A549 (cell line): ENCODE data around the gene XRRA1.

Experiments
- BCL3 ChIP-seq: fragments of >200 bp; sonication (Bioruptor Twin); formaldehyde crosslinking; IDR thresholded peaks from 3 replicates; pipeline ENCODE4 v1.6.1; 2016
- CBX8 ChIP-seq: fragments of 200-600 bp; sonication (generic); IDR thresholded peaks from 2 replicates; pipeline ENCODE4 v1.6.1; 2016
- CEBPB ChIP-seq, 2 experiments: fragments of >200 bp in 1 of 2; sonication (Bioruptor Twin) in 1 of 2; formaldehyde crosslinking in 1 of 2; IDR thresholded peaks; 2 replicates each; pipeline ENCODE4 v1.6.1; 2012 to 2016
- CHD2 ChIP-seq: fragments of 150-350 bp; IDR thresholded peaks from 2 replicates; pipeline ENCODE4 v1.6.1; 2014; ENCODE audit warnings: low read length; ENCODE audit not compliant: partially characterized antibody
- CTCF ChIP-seq: fragments of >200 bp; sonication (Bioruptor Twin); formaldehyde crosslinking; IDR thresholded peaks from 3 replicates; pipeline ENCODE4 v1.5.1; 2016
- MAX ChIP-seq: IDR thresholded peaks from 2 replicates; pipeline ENCODE4 v1.6.1; 2012
- POLR2A ChIP-seq: IDR thresholded peaks from 2 replicates; pipeline ENCODE4 v1.6.1; 2012; ENCODE audit warnings: mild to moderate bottlenecking, low read length
- REST ChIP-seq: fragments of 200-600 bp; sonication (generic); IDR thresholded peaks from 2 replicates; pipeline ENCODE4 v1.6.1; 2016; ENCODE audit warnings: antibody characterized with exemption, mild to moderate bottlenecking, moderate library complexity
- RNF2 ChIP-seq: fragments of 200-600 bp; sonication (generic); IDR thresholded peaks from 2 replicates; pipeline ENCODE4 v1.6.1; 2016; ENCODE audit warnings: low read depth, mild to moderate bottlenecking, antibody characterized with exemption, moderate library complexity, borderline replicate concordance
- SMC3 ChIP-seq: fragments of >200 bp; sonication (Bioruptor Twin); formaldehyde crosslinking; IDR thresholded peaks from 3 replicates; pipeline ENCODE4 v1.6.1; 2018; ENCODE audit warnings: inconsistent platforms

GRCh38 chr11:74837191-74837590 is 111.7 kb downstream of the XRRA1 start:
- no peak for TF ChIP-seq CTCF
- no peak for TF ChIP-seq SMC3
- TF ChIP-seq POLR2A = no peak
- no peak for TF ChIP-seq REST
- no peak for TF ChIP-seq CHD2
- no peak for TF ChIP-seq MAX
- no peak for TF ChIP-seq CEBPB (IDR thresholded peaks at IDR 0.05)
- TF ChIP-seq BCL3 = no peak
- no peak for TF ChIP-seq CBX8
- no peak for TF ChIP-seq RNF2
